SH-SY5Y (cell line): Measurements from ENCODE around the gene TAPT1.

Experiments used
- GATA2 ChIP-seq: IDR thresholded peaks from 2 replicates; pipeline ENCODE4 v1.6.1; 2011; ENCODE audit warnings: mild to moderate bottlenecking, low read depth, low read length
- GATA3 ChIP-seq: IDR thresholded peaks from 2 replicates; pipeline ENCODE4 v1.6.1; 2011; ENCODE audit warnings: low read depth, mild to moderate bottlenecking, low read length, moderate library complexity

DNA sequence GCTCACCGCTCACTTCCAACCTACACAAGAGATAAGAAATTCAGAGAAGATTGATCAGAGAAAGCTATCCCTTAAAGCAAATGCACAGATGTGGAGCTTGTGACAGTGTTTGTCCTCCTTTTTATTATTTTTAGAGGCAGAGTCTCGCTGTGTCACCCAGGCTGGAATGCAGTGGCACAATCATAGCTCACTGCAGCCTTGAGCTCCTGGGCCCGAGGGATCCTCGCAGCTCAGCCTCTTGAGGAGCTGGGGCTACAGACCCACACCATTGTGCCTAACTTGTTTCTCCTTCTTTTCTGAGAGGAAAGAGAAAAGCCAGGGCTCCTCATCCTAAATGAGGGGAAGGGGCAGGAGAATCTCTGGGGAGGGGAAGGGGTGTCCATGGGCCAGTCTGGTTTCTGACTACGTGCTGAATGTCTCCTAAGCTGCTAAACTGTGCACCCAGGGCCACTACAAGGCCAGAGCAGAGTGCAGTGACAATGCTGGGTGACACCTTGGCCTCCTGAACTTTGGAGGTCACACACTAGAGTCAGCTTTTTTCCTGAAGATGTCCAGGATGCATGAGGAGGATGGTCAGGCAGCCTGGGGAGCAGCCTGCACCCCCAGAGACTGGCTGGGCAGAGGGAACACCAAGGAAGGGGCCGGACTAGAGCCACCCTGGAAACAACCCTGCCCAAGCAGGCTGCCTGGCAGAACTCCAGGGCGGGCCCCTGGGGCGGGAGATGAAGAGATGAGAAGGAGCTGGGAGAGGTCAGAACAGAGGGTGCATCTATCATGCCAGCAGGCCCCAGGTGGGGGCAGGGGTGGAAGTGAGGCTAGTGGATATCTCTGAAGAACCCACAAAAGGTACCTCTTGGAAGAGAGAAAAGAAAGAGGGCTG lies 87.0 kb downstream of the TAPT1 start:
- TF ChIP-seq GATA2 (no peak; the same call in 1 of the 2 replicates), GATA3 (no peak)
